Esophagus squamous epithelium (tissue), 5 donors: ENCODE measurements around the gene RTL1. TPM values are rescaled to one million over a fixed set of nuclear protein-coding genes. Genes with fewer than 3 reads are reported as not detected.

Source experiments
- DNase-seq: peaks from one replicate; lab custom pipeline; 2025; lab: John Stamatoyannopoulos, UW
- H3K27ac ChIP-seq, 4 donors: fragments of 200-600 bp; sonication (generic); one replicate each; pipeline ENCODE4 v1.5.1; 2016 to 2019; ENCODE audit warnings: mild to moderate bottlenecking in 1 of 4
- H3K27me3 ChIP-seq, 4 donors: fragments of 200-600 bp; sonication (generic); 1 replicate in 3 of 4; 2 replicates in 1 of 4; pipeline versions ENCODE4 v1.5.1 to v1.6.0; 2017 to 2021; ENCODE audit warnings: antibody characterized with exemption in 1 of 4
- H3K36me3 ChIP-seq, 3 donors: fragments of 200-600 bp; sonication (generic); one replicate each; pipeline ENCODE4 v1.5.1; 2016 to 2019
- H3K4me1 ChIP-seq, 3 donors: fragments of 200-600 bp; sonication (generic); one replicate each; pipeline ENCODE4 v1.5.1; 2017 to 2019
- H3K4me3 ChIP-seq, 4 donors: fragments of 200-600 bp; sonication (generic); 1 replicate in 3 of 4; 2 replicates in 1 of 4; pipeline ENCODE4 v1.5.1; 2016 to 2019; ENCODE audit warnings: mild to moderate bottlenecking in 2 of 4, moderate library complexity in 1 of 4
- H3K9me3 ChIP-seq, 3 donors: fragments of 200-600 bp; sonication (generic); one replicate each; pipeline ENCODE4 v1.5.1; 2016 to 2019
- CTCF ChIP-seq, 6 experiments: fragments of 450-650 bp in 4 of 6; fragments of 200-600 bp in 2 of 6; sonication (generic) in 2 of 6; IDR thresholded peaks; one replicate each; pipeline ENCODE4 v1.5.1; 2016 to 2019; ENCODE audit warnings: antibody characterized with exemption in 6 of 6, mild to moderate bottlenecking in 4 of 6, moderate library complexity in 4 of 6
- POLR2A ChIP-seq, 4 donors: fragments of 450-650 bp; IDR thresholded peaks; one replicate each; pipeline ENCODE4 v1.6.1; 2017; ENCODE audit warnings: antibody characterized with exemption in 4 of 4, mild to moderate bottlenecking in 4 of 4, moderate library complexity in 3 of 4
- WGBS, 2 donors: methylation state at CpG; one replicate each; pipeline ENCODE4 v1.1.5; 2018; 5-methylcytosine and 5-hydroxymethylcytosine counted together
- intact Hi-C: fragments of 100-400 bp; cut with DNase I; formaldehyde crosslinking; loops from one replicate; pipeline ENCODE4 v1.15.0; 2022
- total RNA-seq, 4 donors: library from RNA; depleted of rRNA; stranded (reverse); fragments of >200 nt; gene quantifications; one replicate each; pipeline ENCODE4 v1.1.0, GENCODE V29; 2016
- donor health status: DM: yes; HTN: yes; CAD: no.

The RTL1 gene
- total RNA-seq, 4 donors from 2014 or later: not detected

GRCh38 chr14:100885196-100885595 is 18.3 kb downstream of the RTL1 start:
- no peaks in the 10 kb centered on the region for H3K36me3 ChIP-seq
- peaks cover 0 to 8% (median 0%) of the 10 kb centered on the region in 4 donors for H3K27me3 ChIP-seq
- TF ChIP-seq POLR2A (IDR thresholded peaks at IDR 0.05) (no peak), CTCF (IDR thresholded peaks at IDR 0.05) (no peak)
- no peaks in the 10 kb centered on the region for H3K4me1 ChIP-seq
- intact Hi-C loops: no loop called here
- H3K4me3 ChIP-seq: no peak overlapping the region
- 57 to 66% methylated on average over 2 of the region's 2 CpGs for WGBS, 2 donors
- H3K27ac ChIP-seq: no peak overlapping the region
- H3K9me3 ChIP-seq: no peaks in the 10 kb centered on the region
- no peak for DNase-seq

GRCh38 chr14:100884456-100884855 is 19.1 kb downstream of the RTL1 start:
- Histone ChIP-seq H3K36me3 (no peaks in the 10 kb centered on the region), H3K9me3 (no peaks in the 10 kb centered on the region), H3K27ac (no peak overlapping the region), H3K4me3 (no peak overlapping the region), H3K27me3 (peaks cover 0 to 6% (median 0%) of the 10 kb centered on the region in 4 donors), H3K4me1 (no peaks in the 10 kb centered on the region)
- 86 to 90% methylated on average over 12 of the region's 13 CpGs for WGBS, 2 donors
- intact Hi-C loops: no loop called here
- TF ChIP-seq POLR2A (IDR thresholded peaks at IDR 0.05) (no peak), CTCF (IDR thresholded peaks at IDR 0.05) (no peak)
- no peak for DNase-seq

- no peaks in the 10 kb centered on the region for H3K9me3 ChIP-seq
- no peak for DNase-seq
- H3K27ac ChIP-seq: no peak overlapping the region
- no peaks in the 10 kb centered on the region for H3K36me3 ChIP-seq
- no peaks in the 10 kb centered on the region for H3K4me1 ChIP-seq
- peaks cover 0 to 13% (median 0%) of the 10 kb centered on the region in 4 donors for H3K27me3 ChIP-seq
- no peak overlapping the region for H3K4me3 ChIP-seq
- intact Hi-C loops: no loop called here
- no peak for TF ChIP-seq CTCF (IDR thresholded peaks at IDR 0.05)
- no peak for TF ChIP-seq POLR2A (IDR thresholded peaks at IDR 0.05)
- WGBS, 2 donors: 82 to 86% methylated on average over 3 to 9 of the region's 11 CpGs
Measured at GRCh38 chr14:100883789-100884101, 19.8 kb downstream of the RTL1 start.

- 94 to 100% methylated on average over 11 to 31 of the region's 46 CpGs for WGBS, 2 donors
- Histone ChIP-seq H3K4me1 (no peaks in the 10 kb centered on the region), H3K4me3 (no peak overlapping the region), H3K27me3 (peaks cover 0 to 18% (median 0%) of the 10 kb centered on the region in 4 donors), H3K36me3 (no peaks in the 10 kb centered on the region), H3K9me3 (no peaks in the 10 kb centered on the region), H3K27ac (no peak overlapping the region)
- no peak for DNase-seq
- no peak for TF ChIP-seq POLR2A (IDR thresholded peaks at IDR 0.05)
- no peak for TF ChIP-seq CTCF (IDR thresholded peaks at IDR 0.05)
- intact Hi-C loops: no loop called here
Measured at GRCh38 chr14:100882991-100883788, 20.3 kb downstream of the RTL1 start.

GRCh38 chr14:100882026-100882967 is 21.2 kb downstream of the RTL1 start:
- Histone ChIP-seq H3K9me3 (no peaks in the 10 kb centered on the region), H3K4me3 (no peak overlapping the region), H3K36me3 (no peaks in the 10 kb centered on the region), H3K27me3 (peaks cover 0 to 23% (median 0%) of the 10 kb centered on the region in 4 donors), H3K27ac (no peak overlapping the region), H3K4me1 (no peaks in the 10 kb centered on the region)
- 86 to 91% methylated on average over 38 to 48 of the region's 49 CpGs for WGBS, 2 donors
- DNase-seq: no peak
- TF ChIP-seq POLR2A (IDR thresholded peaks at IDR 0.05) (no peak), CTCF (IDR thresholded peaks at IDR 0.05) (no peak)
- intact Hi-C loops: no loop called here
